GM21717 (cell line): Measurements from ENCODE around the gene SERPINA6.
"Not testable (repeated sequence)": the region's sequence is repeated elsewhere in the genome, so short reads cannot be mapped to it uniquely, and the experiment has no call there.

Experiments used
- ATAC-seq: cut with Tn5 transposase; IDR thresholded peaks from one replicate; pipeline ENCODE4 v1.9.1; 2021; ENCODE audit warnings: mild to moderate bottlenecking, moderate library complexity; ENCODE audit not compliant: unreplicated experiment

The SERPINA6 gene

DNA sequence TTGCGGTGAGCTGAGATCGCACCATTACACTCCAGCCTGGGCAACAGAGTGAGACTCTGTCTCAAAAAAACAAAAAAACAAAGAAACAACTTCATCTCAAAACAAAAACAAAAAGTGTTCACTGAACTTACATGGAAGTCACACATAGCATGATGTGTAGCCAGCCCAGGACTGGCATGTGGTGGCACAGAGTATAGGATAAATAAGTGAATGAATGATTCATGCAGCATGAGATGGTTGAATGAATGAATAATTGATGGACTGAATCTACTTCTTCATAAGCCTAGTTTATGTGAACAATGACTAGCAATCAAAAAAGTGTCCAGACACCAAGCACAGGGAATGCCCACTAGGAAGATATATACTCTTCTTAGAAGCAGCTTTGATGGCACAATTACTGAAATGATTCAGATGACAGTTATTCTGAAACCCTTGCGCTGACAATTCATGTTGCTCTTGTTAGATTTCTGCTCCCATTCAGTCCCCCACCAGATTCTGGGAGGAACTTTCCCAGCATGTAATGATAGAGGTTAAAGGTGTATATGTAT lies 31.6 kb upstream of the SERPINA6 start:
- ATAC-seq: no peak

DNA sequence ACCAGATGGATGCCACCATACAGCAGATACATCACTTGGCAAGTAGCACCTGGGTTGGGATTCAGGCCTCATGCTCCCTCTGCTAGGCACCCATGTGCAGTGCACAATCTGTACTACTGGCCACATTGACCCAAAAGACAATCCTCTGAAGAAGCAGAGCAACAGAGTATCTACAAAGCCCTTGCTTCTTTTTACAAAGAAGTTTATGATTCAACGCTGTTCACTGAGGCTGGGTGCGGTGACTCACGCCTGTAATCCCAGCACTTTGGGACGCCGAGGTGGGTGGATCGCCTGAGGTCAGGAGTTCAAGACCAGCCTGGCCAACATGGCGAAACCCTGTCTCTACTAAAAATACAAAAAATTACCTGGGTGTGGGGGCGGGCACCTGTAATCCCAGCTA lies 31.1 kb upstream of the SERPINA6 start:
- not testable (repeated sequence) for ATAC-seq

GRCh38 chr14:94349276-94349675 lies 26.1 kb upstream of the SERPINA6 start:
- no peak for ATAC-seq

GRCh38 chr14:94348836-94349235 lies 25.7 kb upstream of the SERPINA6 start:
- no peak for ATAC-seq

DNA sequence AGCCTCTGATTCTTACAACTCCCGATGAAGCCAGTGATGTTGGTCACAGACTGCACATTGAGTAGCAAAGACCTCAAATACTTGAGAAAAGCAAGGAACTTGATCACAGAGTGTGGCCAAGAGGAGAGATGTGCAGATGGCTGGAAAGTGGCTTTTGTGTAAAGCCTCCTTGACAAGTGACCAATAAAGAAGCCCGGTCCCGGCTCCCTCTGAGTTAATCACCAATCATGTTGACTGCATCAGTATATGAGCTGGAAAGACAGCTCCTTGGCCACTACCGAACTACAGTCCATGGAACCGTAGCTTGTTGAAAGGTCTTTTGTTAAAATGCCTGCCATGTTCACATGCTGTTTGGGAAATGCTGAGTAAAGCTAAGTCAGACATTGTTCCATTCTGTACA lies 23.7 kb upstream of the SERPINA6 start:
- ATAC-seq: peak; percentile 12

DNA sequence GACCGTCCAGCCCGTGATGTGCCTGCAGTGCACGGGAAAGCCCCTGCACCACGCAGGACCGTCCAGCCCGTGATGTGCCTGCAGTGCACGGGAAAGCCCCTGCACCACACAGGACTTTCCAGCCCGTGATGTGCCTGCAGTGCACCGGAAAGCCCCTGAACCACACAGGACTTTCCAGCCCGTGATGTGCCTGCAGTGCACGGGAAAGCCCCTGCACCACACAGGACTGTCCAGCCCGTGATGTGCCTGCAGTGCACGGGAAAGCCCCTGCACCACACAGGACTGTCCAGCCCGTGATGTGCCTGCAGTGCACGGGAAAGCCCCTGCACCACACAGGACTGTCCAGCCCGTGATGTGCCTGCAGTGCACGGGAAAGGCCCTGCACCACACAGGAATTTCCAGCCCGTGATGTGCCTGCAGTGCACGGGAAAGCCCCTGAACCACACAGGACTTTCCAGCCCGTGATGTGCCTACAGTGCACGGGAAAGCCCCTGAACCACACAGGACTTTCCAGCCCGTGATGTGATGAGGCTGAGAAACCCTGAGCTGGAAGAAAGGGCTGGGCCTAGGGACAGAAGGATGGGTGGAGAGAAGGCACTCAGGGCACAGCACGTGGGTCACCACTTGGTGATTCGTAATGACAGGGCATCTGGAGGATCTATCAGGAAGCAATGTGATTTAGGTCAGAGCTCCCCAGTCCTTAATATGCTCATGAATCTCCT lies 23.1 kb upstream of the SERPINA6 start:
- ATAC-seq: peak; percentile 63

DNA sequence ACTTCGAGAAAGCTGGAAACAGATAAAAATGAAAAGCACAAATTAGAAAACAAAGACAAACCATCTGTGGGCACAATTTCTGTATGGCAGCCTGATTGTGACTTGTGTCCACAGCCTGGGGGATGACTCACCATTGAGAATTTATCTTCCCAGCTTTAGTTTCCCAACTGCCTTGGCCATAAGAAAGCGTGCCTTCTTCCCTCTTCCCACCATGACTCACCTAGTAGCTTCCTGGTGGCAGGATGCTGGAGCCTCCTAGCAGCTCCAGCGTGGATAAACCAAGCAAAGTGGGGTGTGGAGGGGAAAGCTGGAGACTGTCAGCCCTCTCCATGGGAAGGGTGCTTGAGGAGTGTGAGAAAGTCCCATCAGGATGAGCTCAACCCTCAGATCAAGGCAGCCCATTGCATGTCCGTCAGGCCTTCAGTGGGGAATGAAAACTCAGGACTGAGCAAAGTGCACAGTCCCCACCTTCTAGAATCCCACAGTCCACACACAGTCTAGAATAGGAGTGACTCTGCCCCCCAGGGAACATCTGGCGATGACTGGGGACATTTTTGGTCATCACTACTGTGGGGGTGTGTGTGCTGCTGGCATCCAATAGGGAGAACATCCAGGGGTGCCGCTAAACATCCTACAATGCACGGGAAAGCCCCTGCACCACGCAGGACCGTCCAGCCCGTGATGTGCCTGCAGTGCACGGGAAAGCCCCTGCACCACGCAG lies 22.4 kb upstream of the SERPINA6 start:
- no peak for ATAC-seq

DNA sequence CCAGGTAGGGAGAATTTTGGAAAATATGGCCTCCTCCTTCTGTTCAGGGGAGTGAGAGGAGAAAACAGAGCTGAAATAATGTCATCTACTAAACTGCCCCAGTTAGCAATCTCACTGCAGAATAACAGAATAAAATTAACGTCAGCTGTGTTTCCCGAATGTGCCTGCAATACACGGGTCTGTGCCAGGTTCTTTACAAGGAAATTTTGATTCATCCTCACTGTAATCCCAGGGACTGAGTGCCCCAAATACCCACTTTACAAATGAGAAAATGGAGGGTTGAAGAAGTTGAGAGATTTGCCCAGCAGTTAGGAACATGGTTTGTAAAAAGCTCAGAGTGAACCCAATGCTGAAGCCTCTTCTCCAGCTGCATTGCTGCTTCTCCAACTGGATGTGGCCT lies 21.3 kb upstream of the SERPINA6 start:
- no peak for ATAC-seq

- no peak for ATAC-seq
Measured at GRCh38 chr14:94343238-94344005, 20.3 kb upstream of the SERPINA6 start.

GRCh38 chr14:94342334-94342934 lies 19.3 kb upstream of the SERPINA6 start:
- no peak for ATAC-seq

- ATAC-seq: no peak
Measured at GRCh38 chr14:94341656-94342333, 18.7 kb upstream of the SERPINA6 start.

GRCh38 chr14:94340533-94340932 lies 17.4 kb upstream of the SERPINA6 start:
- no peak for ATAC-seq

- ATAC-seq: no peak
Measured at GRCh38 chr14:94338023-94338422, 14.9 kb upstream of the SERPINA6 start.

GRCh38 chr14:94337274-94337673 lies 14.1 kb upstream of the SERPINA6 start:
- ATAC-seq: no peak

GRCh38 chr14:94334872-94335271 lies 11.7 kb upstream of the SERPINA6 start:
- ATAC-seq: no peak

GRCh38 chr14:94332587-94332986 lies 9.5 kb upstream of the SERPINA6 start:
- no peak for ATAC-seq

DNA sequence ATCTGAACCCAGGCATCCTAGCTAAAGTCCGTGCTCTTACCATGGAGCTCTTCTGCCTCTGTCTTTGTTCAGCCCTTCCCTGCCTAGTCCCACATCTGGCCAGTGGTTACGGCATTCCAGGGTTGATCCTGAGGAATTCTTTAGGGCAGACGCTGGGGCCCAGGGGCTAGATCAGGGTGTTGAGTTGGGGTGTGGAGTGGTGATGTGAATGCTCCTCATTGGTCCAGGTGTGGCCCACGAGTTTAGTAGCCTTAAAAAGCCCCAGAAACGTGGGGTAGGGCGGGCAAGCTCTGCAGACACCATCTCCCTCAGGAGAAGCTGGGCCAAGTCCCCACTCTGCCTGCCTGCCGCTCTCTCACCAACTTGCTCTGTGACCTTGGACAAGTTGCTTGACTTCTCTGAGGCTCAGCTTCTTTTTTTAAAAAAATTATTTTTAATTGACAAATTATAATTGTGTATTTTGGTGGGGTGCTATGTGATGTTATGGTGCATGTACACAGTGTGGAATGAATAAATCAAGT lies 9.0 kb upstream of the SERPINA6 start:
- ATAC-seq: no peak

- no peak for ATAC-seq
Measured at GRCh38 chr14:94331462-94331861, 8.3 kb upstream of the SERPINA6 start.

- no peak for ATAC-seq
Measured at GRCh38 chr14:94330857-94331256, 7.7 kb upstream of the SERPINA6 start.

- ATAC-seq: no peak
Measured at GRCh38 chr14:94330432-94330831, 7.3 kb upstream of the SERPINA6 start.
